ENCODE data around the gene MEIKIN. TPM values are rescaled to one million over a fixed set of nuclear protein-coding genes. Genes with fewer than 3 reads are reported as not detected.

Gene MEIKIN
- total and polyA plus RNA-seq, 4 donors: 0.42 to 0.51 TPM; not detected in 2

- Histone ChIP-seq H3K9me3 (ENCODE audit: control insufficient read depth in 4 of 4, low read length in 3 of 4) (no peaks in the 10 kb centered on the region), H3K36me3 (ENCODE audit: control insufficient read depth in 4 of 4, insufficient read depth in 3 of 4, low read depth in 1 of 4, low read length in 3 of 4) (no peaks in the 10 kb centered on the region), H3K9ac (ENCODE audit: low read depth in 1 of 2, low read length in 2 of 2) (peak overlapping the region; percentile 57 to 89), H3K4me1 (ENCODE audit: control insufficient read depth in 4 of 4, insufficient read depth in 4 of 4, low read length in 3 of 4) (peaks cover 4 to 23% (median 12%) of the 10 kb centered on the region in 4 donors), H3K4me3 (ENCODE audit: low read depth in 1 of 3, low read length in 3 of 3) (peak overlapping the region; percentile 34 to 88 (median 76)), H3K27ac (ENCODE audit: low read depth in 1 of 2, low read length in 2 of 2) (peak overlapping the region in 1 of 2 donors; percentile 20), H3K27me3 (ENCODE audit: control insufficient read depth in 4 of 4, insufficient read depth in 4 of 4, low read length in 3 of 4) (no peaks in the 10 kb centered on the region)
- no peak for DNase-seq (ENCODE audit: low spot score)
- no peak for TF ChIP-seq RAD21 (IDR thresholded peaks at IDR 0.05)
- TF ChIP-seq TAF1 (conservative IDR thresholded peaks at IDR 0.05): no peak
- TF ChIP-seq EGR1 (IDR thresholded peaks at IDR 0.05; ENCODE audit: low read depth in 2 of 2): no peak
- TF ChIP-seq HNF4A (conservative IDR thresholded peaks at IDR 0.05): no peak
- no peak for TF ChIP-seq YY1 (IDR thresholded peaks at IDR 0.05)
- TF ChIP-seq CTCF (IDR thresholded peaks at IDR 0.05; ENCODE audit: low read depth, low read length, missing input control): no peak
- TF ChIP-seq ZBTB33 (IDR thresholded peaks at IDR 0.05): no peak
- TF ChIP-seq SP1 (IDR thresholded peaks at IDR 0.05): no peak
- no peak for TF ChIP-seq FOXA1 (IDR thresholded peaks at IDR 0.05)
- no peak for TF ChIP-seq JUND (IDR thresholded peaks at IDR 0.05)
- 24% methylated on average over 6 of the region's 6 CpGs for WGBS
These were observed 150.2 kb downstream of the MEIKIN start for GRCh38 chr5:131795228-131795627.

GRCh38 chr5:131794586-131794985 is 150.9 kb downstream of the MEIKIN start:
- Histone ChIP-seq H3K4me3 (ENCODE audit: low read depth in 1 of 3, low read length in 3 of 3) (no peak overlapping the region), H3K27ac (ENCODE audit: low read depth in 1 of 2, low read length in 2 of 2) (no peak overlapping the region), H3K4me1 (ENCODE audit: control insufficient read depth in 4 of 4, insufficient read depth in 4 of 4, low read length in 3 of 4) (peaks cover 4 to 25% (median 12%) of the 10 kb centered on the region in 4 donors), H3K9ac (ENCODE audit: low read depth in 1 of 2, low read length in 2 of 2) (no peak overlapping the region), H3K27me3 (ENCODE audit: control insufficient read depth in 4 of 4, insufficient read depth in 4 of 4, low read length in 3 of 4) (no peaks in the 10 kb centered on the region), H3K36me3 (ENCODE audit: control insufficient read depth in 4 of 4, insufficient read depth in 3 of 4, low read depth in 1 of 4, low read length in 3 of 4) (no peaks in the 10 kb centered on the region), H3K9me3 (ENCODE audit: control insufficient read depth in 4 of 4, low read length in 3 of 4) (no peaks in the 10 kb centered on the region)
- whole genome bisulfite sequencing: 81% methylated on average over 4 of the region's 4 CpGs
- TF ChIP-seq NR2F2 (IDR thresholded peaks at IDR 0.05) (no peak), SP1 (IDR thresholded peaks at IDR 0.05) (no peak), FOXA1 (IDR thresholded peaks at IDR 0.05) (no peak), FOXA2 (IDR thresholded peaks at IDR 0.05) (no peak), EGR1 (IDR thresholded peaks at IDR 0.05; ENCODE audit: low read depth in 2 of 2) (no peak), ZBTB33 (IDR thresholded peaks at IDR 0.05) (no peak), JUND (IDR thresholded peaks at IDR 0.05) (no peak)
- no peak for DNase-seq (ENCODE audit: low spot score)

- H3K27ac ChIP-seq (ENCODE audit: low read depth in 1 of 2, low read length in 2 of 2): no peak overlapping the region
- no peak overlapping the region for H3K9ac ChIP-seq (ENCODE audit: low read depth in 1 of 2, low read length in 2 of 2)
- 96% methylated on average over 2 of the region's 2 CpGs for WGBS
- H3K4me1 ChIP-seq (ENCODE audit: control insufficient read depth in 4 of 4, insufficient read depth in 4 of 4, low read length in 3 of 4): peaks cover 5 to 25% (median 12%) of the 10 kb centered on the region in 4 donors
- no peak overlapping the region for H3K4me3 ChIP-seq (ENCODE audit: low read depth in 1 of 3, low read length in 3 of 3)
- no peak for TF ChIP-seq MAX (IDR thresholded peaks at IDR 0.05)
- no peak for TF ChIP-seq YY1 (IDR thresholded peaks at IDR 0.05)
- no peak for TF ChIP-seq FOXA2 (IDR thresholded peaks at IDR 0.05)
- no peak for TF ChIP-seq FOXA1 (IDR thresholded peaks at IDR 0.05)
- TF ChIP-seq HNF4G (IDR thresholded peaks at IDR 0.05): no peak
- TF ChIP-seq HNF4A (conservative IDR thresholded peaks at IDR 0.05): no peak
- TF ChIP-seq CTCF (IDR thresholded peaks at IDR 0.05; ENCODE audit: low read depth, low read length, missing input control): no peak
- TF ChIP-seq RXRA (IDR thresholded peaks at IDR 0.05): no peak
- TF ChIP-seq EGR1 (IDR thresholded peaks at IDR 0.05; ENCODE audit: low read depth in 2 of 2): no peak
- TF ChIP-seq SP1 (IDR thresholded peaks at IDR 0.05): no peak
- TF ChIP-seq ATF3 (IDR thresholded peaks at IDR 0.05): no peak
- DNase-seq (ENCODE audit: low spot score): no peak
- no peaks in the 10 kb centered on the region for H3K36me3 ChIP-seq (ENCODE audit: control insufficient read depth in 4 of 4, insufficient read depth in 3 of 4, low read depth in 1 of 4, low read length in 3 of 4)
- H3K9me3 ChIP-seq (ENCODE audit: control insufficient read depth in 4 of 4, low read length in 3 of 4): no peaks in the 10 kb centered on the region
- no peaks in the 10 kb centered on the region for H3K27me3 ChIP-seq (ENCODE audit: control insufficient read depth in 4 of 4, insufficient read depth in 4 of 4, low read length in 3 of 4)
These were observed 152.6 kb downstream of the MEIKIN start for GRCh38 chr5:131792896-131793295.
